HG02973 (cell line): Measurements from ENCODE around the gene NUP93.
A peak's percentile ranks its signal among the peaks of the same experiment; 100 is the strongest.
"Not testable (repeated sequence)": the region's sequence is repeated elsewhere in the genome, so short reads cannot be mapped to it uniquely, and the experiment has no call there.

ENCODE experiments used
- ATAC-seq: cut with Tn5 transposase; IDR thresholded peaks from one replicate; pipeline ENCODE4 v1.9.1; 2021; ENCODE audit warnings: moderate library complexity; ENCODE audit not compliant: unreplicated experiment

NUP93 gene

GRCh38 chr16:56708525-56709442 is 21.1 kb upstream of the NUP93 start:
- no peak for ATAC-seq

GRCh38 chr16:56709443-56710040 is 20.4 kb upstream of the NUP93 start:
- no peak for ATAC-seq

- no peak for ATAC-seq
Measured at GRCh38 chr16:56710181-56710737, 19.7 kb upstream of the NUP93 start.

GRCh38 chr16:56711862-56712261 is 18.1 kb upstream of the NUP93 start:
- no peak for ATAC-seq

- ATAC-seq, result no peak
Measured at GRCh38 chr16:56713794-56714193, 16.1 kb upstream of the NUP93 start.

GRCh38 chr16:56715126-56715525 is 14.8 kb upstream of the NUP93 start:
- no peak for ATAC-seq

- no peak for ATAC-seq
Measured at GRCh38 chr16:56716761-56717160, 13.2 kb upstream of the NUP93 start.

- ATAC-seq, result not testable (repeated sequence)
Measured at GRCh38 chr16:56717532-56717931, 12.4 kb upstream of the NUP93 start.

GRCh38 chr16:56722200-56722842 is 7.6 kb upstream of the NUP93 start:
- no peak for ATAC-seq

- no peak for ATAC-seq
Measured at GRCh38 chr16:56724191-56724590, 5.7 kb upstream of the NUP93 start.

GRCh38 chr16:56726283-56726682 is 3.6 kb upstream of the NUP93 start:
- ATAC-seq, result no peak

- ATAC-seq, result no peak
Measured at GRCh38 chr16:56726926-56727325, 3.0 kb upstream of the NUP93 start.

- no peak for ATAC-seq
Measured at GRCh38 chr16:56728027-56728426, 1.9 kb upstream of the NUP93 start.

GRCh38 chr16:56728980-56729734 is 772 bp upstream of the NUP93 start:
- ATAC-seq, result no peak

- ATAC-seq, result peak; percentile 40
Measured at GRCh38 chr16:56732366-56732765, 2.4 kb downstream of the NUP93 start.

GRCh38 chr16:56732832-56733231 is 2.9 kb downstream of the NUP93 start:
- no peak for ATAC-seq

GRCh38 chr16:56734429-56734828 is 4.5 kb downstream of the NUP93 start:
- ATAC-seq, result no peak

- ATAC-seq, result no peak
Measured at GRCh38 chr16:56736476-56736875, 6.5 kb downstream of the NUP93 start.

- no peak for ATAC-seq
Measured at GRCh38 chr16:56737539-56737938, 7.6 kb downstream of the NUP93 start.

- no peak for ATAC-seq
Measured at GRCh38 chr16:56738221-56738620, 8.3 kb downstream of the NUP93 start.

GRCh38 chr16:56739378-56739777 is 9.4 kb downstream of the NUP93 start:
- not testable (repeated sequence) for ATAC-seq
